ENCODE measurements around the gene DRAM2. TPM values are rescaled to one million over a fixed set of nuclear protein-coding genes. Genes with fewer than 3 reads are reported as not detected.

The DRAM2 gene
- total RNA-seq, 1 experiment from 2014 or later: 25.4 TPM

GRCh38 chr1:111179968-111180533 lies 40.2 kb upstream of the DRAM2 start:
- no peaks in the 10 kb centered on the region for H3K27me3 Mint-ChIP-seq (ENCODE audit: unreplicated experiment)
- H3K27ac Mint-ChIP-seq (ENCODE audit: unreplicated experiment): no peak overlapping the region
- DNase-seq: no peak
- no TSS peak for BruUV-seq (replicated peaks)
- no peaks in the 10 kb centered on the region for H3K4me1 Mint-ChIP-seq (ENCODE audit: low read depth, unreplicated experiment)
- intact Hi-C loops (cut with micrococcal nuclease; ENCODE audit: unreplicated experiment): no loop called here
- CTCF ChIA-PET: no interaction called here
- no peaks in the 10 kb centered on the region for H3K9me3 Mint-ChIP-seq (ENCODE audit: low read depth, unreplicated experiment)
- TF ChIP-seq CTCF (IDR thresholded peaks at IDR 0.05; ENCODE audit: unreplicated experiment): no peak
- H3K4me3 Mint-ChIP-seq (ENCODE audit: low read depth, unreplicated experiment): no peak overlapping the region
- H3K36me3 Mint-ChIP-seq (ENCODE audit: insufficient read depth, unreplicated experiment): peaks cover 9% of the 10 kb centered on the region

- intact Hi-C loops (cut with micrococcal nuclease; ENCODE audit: unreplicated experiment): no loop called here
- Mint-ChIP-seq H3K27me3 (ENCODE audit: unreplicated experiment) (no peaks in the 10 kb centered on the region), H3K36me3 (ENCODE audit: insufficient read depth, unreplicated experiment) (peaks cover 4% of the 10 kb centered on the region), H3K27ac (ENCODE audit: unreplicated experiment) (no peak overlapping the region), H3K4me1 (ENCODE audit: low read depth, unreplicated experiment) (no peaks in the 10 kb centered on the region), H3K4me3 (ENCODE audit: low read depth, unreplicated experiment) (no peak overlapping the region), H3K9me3 (ENCODE audit: low read depth, unreplicated experiment) (no peaks in the 10 kb centered on the region)
- no peak for DNase-seq
- CTCF ChIA-PET: no interaction called here
- TF ChIP-seq CTCF (IDR thresholded peaks at IDR 0.05; ENCODE audit: unreplicated experiment): no peak
- BruUV-seq (replicated peaks): no TSS peak
Observed at GRCh38 chr1:111176678-111177077, 36.8 kb upstream of the DRAM2 start.

GRCh38 chr1:111175349-111175748 lies 35.5 kb upstream of the DRAM2 start:
- CTCF ChIA-PET: no interaction called here
- Mint-ChIP-seq H3K27me3 (ENCODE audit: unreplicated experiment) (no peaks in the 10 kb centered on the region), H3K36me3 (ENCODE audit: insufficient read depth, unreplicated experiment) (peaks cover 4% of the 10 kb centered on the region), H3K27ac (ENCODE audit: unreplicated experiment) (no peak overlapping the region), H3K4me3 (ENCODE audit: low read depth, unreplicated experiment) (no peak overlapping the region), H3K9me3 (ENCODE audit: low read depth, unreplicated experiment) (no peaks in the 10 kb centered on the region), H3K4me1 (ENCODE audit: low read depth, unreplicated experiment) (no peaks in the 10 kb centered on the region)
- DNase-seq: no peak
- no peak for TF ChIP-seq CTCF (IDR thresholded peaks at IDR 0.05; ENCODE audit: unreplicated experiment)
- intact Hi-C loops (cut with micrococcal nuclease; ENCODE audit: unreplicated experiment): no loop called here
- no TSS peak for BruUV-seq (replicated peaks)

DNA sequence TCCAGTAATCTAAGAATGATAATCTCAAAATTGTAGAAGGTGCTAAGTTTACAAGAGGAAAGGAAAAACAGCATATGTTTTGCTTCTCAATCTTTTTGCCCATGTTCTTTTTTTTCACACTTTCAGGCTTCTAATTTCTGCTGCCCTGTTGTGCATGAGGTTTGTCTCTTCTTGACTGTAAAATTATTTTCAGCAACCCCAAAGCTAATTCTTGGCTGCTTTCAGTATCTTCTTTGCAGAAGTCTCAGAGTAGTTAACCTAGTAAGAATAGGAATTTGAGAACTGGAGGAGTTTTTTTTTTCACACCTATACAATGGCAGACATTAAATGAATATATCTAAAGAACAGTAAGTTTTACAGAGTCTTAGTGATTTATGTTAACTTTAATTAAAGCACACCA lies 34.2 kb upstream of the DRAM2 start:
- no TSS peak for BruUV-seq (replicated peaks)
- Mint-ChIP-seq H3K36me3 (ENCODE audit: insufficient read depth, unreplicated experiment) (peaks cover 4% of the 10 kb centered on the region), H3K27ac (ENCODE audit: unreplicated experiment) (no peak overlapping the region), H3K4me1 (ENCODE audit: low read depth, unreplicated experiment) (no peaks in the 10 kb centered on the region), H3K27me3 (ENCODE audit: unreplicated experiment) (no peaks in the 10 kb centered on the region), H3K4me3 (ENCODE audit: low read depth, unreplicated experiment) (no peak overlapping the region), H3K9me3 (ENCODE audit: low read depth, unreplicated experiment) (no peaks in the 10 kb centered on the region)
- intact Hi-C loops (cut with micrococcal nuclease; ENCODE audit: unreplicated experiment): no loop called here
- CTCF ChIA-PET: no interaction called here
- no peak for DNase-seq
- no peak for TF ChIP-seq CTCF (IDR thresholded peaks at IDR 0.05; ENCODE audit: unreplicated experiment)

Measured in Calu3 (cell line).